GDM1 (cell line): ENCODE measurements around the gene ASCL5.

ENCODE experiments used
- DNase-seq: peaks from one replicate; lab custom pipeline; 2025; lab: John Stamatoyannopoulos, UW

ASCL5 gene

DNA sequence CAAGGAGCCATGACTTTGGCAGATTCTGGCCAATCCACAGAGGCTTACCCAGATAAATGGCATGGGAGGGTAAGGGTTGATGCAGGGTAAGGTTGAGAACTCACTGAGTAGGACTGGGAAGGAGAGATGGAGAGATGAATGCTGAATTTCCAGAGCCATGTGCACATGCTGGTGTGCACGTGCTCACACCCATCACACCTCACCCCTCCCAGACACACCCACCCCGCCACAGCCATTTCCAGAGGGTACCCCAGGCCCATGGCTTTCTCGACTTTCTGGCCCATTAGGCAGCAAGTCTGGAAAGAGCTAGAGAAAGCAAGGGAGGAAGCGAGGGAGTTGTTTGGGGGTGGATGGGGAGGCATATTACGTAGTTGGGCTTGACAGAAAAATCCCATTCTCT lies 16.4 kb downstream of the ASCL5 start:
- no peak for DNase-seq

DNA sequence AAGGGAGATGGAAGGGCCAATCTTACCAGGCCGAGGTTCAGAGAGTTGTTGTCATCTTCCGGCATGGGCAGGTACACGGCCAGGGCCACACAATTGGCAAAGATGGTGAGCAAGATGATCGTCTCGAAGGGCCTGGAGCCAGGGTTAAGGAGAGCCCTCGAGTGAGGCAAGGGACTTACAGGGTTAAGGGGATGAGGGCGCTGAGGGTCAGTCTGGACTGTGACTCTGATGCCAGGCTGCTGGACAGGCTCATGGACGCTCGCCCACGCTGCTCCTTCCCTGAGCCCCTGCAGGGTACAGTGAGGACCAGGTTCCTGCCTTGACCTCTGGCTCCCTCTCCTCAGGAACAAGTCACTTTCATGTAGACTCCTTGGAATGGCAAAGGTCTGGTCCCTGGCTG lies 16.8 kb downstream of the ASCL5 start:
- no peak for DNase-seq

DNA sequence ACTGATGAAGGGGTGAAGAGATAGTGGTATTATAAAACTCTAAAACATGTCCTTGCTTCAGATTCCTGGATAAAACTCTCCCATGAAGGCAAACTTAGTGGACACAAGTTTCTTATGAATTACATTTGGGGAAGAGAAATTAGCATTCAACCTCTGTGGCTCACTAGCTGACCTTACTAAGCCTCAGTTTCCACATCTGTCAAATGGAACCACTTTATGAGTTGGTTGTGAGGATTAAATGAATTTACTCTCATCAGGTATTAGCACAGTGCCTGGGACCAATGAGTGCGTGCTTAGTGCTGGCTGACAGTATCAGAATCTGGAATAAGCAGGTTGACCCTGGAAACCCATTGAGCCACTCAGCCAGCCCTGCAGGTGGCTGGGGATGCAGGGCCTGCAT lies 17.3 kb downstream of the ASCL5 start:
- no peak for DNase-seq

DNA sequence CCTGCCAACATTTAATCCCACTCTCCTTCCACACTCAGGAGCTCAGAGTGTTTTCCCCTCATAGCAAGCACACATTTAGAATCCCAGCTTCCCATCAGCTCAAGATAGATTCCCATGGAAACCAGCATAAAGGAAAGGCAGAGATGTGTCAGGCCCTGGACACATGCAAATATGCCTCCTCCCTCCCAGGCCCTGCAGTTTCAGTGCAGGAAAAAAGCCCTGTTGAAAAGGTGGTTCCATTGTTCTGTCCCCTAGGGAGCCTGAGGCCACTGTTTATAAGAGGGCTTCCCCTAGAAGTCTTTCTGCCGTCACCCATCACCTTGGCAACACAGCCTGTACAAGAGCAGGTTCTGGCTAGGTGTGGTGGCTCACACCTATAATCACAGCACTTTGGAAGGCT lies 18.4 kb downstream of the ASCL5 start:
- no peak for DNase-seq

DNA sequence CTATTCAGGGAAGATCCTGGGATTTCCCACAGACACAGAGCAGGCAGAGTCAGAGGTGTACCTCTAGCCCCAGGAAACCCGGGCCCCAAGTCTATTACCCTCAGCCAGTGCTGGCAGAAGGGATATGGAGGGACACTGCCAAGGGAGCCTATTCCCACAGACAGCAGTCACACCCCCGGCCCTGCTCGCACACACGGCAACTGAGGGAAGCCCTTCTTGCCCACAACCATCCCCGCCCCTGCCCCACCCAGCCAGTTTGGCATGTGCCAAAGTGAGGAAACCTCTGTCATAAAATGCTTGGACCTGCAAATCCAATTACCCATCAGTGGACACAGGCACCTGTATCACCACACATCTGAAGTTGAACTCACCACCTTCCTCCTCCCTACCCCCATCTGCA lies 21.3 kb downstream of the ASCL5 start:
- no peak for DNase-seq

DNA sequence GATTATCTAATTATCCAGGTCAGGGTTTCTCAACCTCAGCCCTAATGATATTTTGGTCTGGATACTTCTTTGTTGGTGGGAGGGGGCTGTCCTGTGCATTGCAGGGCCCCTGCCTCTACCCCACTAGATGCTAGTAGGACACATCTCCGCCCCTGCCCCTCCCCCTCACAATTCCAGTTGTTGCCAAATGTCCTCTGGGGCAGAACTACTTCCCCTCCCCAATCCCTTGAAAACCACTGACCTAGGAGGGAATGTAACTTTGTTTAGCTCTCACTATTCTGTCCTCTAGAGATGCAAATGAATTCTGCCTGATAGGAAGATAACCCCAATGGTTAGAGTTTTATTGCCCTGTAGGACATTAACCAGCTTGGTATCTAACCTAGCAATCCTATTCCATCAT lies 22.8 kb downstream of the ASCL5 start:
- DNase-seq, result no peak

DNA sequence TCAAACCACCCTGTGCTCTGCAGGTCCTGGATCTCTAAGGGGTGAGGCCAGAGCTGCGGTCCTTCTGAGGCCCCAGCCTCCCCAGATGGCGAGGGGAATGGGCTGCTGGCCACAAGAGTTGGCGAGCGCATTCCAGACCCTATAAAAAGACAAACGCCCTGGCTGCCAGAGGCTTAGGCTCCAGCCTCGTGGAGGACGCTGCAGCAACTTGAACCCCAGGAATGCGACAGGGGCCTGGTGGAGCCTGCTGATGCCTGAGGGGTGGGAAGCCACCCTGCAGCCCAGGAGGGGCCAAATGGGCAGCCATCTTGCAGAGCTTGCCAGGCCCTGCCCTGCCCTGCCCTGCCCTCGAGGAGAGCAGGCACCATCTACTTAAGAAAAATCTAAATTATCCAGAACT lies 23.3 kb downstream of the ASCL5 start:
- no peak for DNase-seq

DNA sequence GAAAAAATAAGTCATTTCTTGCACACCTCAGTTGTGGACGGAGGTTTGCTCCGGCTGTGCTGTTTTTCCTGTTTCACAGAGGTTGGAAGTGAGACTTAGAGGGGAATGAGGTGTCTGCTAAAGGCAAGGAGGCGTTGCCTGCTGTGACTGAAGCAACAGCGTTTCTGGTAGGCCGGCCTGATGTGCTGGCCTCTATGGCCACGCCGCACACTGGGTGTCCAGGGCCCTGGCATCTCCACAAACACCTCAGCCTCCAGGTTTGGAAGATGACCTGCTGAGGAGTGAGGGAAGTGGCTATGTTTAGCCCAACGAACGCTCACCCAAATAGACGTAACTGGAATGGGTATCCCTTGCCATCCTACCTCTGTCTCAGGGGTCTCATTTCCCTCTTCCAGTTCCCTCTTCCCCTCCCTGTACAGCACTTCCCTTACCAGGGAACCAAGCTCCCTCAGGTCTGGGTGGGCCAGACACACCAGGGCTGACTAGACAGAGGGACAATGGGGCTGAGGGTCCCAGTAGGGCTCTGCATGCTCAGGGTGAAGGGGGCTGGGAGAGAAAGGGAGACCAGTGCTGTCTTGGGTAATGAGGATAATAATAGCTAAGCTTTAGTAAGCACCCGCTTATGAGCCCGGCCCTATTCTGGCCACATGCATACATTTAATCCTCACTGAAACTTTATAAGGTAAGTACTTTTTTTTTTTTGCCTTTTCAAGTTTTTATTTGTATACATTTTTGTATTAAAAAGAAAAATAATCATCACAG lies 26.6 kb downstream of the ASCL5 start:
- no peak for DNase-seq

DNA sequence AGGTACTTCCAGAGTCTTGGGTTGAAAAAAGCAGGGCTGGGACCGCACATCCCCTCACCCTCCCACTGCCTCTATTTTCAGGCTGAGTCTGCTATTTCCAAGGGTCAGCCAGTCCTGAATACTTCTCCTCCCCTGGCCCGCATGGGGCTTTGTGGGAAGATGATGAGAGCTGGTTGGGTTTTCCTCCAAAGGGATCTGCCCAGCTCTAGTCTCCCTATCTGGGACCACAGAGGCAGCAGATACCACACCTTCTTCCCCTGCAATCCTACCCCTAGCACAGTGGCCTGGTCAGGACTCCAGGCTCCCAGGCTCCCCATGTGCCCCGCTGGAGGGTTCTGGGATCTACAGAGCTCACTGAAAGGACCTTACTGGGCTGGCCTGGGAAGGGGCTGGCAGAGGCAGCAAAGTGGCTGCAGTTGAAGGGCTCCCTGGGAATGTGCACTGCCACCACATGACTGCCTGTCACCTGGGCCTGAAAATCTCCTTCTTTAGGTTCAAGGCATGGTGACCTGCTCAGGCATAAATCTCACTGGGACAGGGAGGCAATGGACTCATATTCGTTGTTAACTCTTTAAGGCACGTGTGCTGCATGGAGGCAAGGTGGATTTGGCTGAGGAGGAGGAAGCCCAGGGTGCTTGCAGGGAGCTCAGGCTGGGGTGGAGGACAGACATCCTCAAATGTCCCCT lies 27.8 kb downstream of the ASCL5 start:
- no peak for DNase-seq

DNA sequence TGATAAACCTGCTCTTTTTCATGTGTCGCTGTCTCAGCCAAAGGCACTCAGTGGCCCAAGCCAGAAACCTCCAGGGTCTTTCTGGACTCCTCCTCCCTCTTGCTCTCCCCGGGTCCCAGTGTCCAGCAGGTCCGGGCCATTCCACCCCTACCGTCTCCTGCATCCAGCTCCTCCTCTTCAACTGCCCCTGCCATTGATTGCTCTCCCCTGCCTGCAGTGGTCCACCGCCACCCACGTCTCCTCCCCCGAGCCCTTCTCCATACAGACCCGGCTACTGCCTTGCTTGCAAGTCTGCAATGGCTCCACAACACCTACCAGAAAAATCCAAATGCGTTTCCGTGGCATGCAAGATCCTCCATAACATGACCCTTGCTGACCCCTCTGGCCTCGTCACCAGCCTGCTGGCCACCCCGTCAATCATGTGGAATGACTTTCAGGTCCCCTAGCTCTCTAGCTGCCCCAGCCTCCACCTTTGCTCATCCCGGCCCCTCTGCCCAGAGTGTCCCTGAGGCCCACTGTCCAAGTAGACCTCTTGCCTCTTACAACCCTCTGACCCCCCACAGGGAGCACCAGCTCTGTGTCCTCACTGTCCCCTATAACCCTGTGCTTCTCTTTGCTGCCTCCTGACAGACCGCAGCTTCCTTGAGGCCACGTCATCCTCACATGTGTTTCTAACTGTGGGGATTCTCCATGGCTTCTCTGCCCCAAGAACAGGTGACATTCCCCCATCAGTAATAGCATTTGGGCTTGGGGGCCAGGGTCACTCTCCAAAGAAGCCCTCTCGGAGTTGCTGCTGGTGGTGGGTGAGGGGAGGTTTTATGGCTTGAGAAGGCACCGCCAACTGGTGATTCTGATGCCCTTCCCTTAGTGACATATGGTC lies 29.8 kb downstream of the ASCL5 start:
- no peak for DNase-seq

DNA sequence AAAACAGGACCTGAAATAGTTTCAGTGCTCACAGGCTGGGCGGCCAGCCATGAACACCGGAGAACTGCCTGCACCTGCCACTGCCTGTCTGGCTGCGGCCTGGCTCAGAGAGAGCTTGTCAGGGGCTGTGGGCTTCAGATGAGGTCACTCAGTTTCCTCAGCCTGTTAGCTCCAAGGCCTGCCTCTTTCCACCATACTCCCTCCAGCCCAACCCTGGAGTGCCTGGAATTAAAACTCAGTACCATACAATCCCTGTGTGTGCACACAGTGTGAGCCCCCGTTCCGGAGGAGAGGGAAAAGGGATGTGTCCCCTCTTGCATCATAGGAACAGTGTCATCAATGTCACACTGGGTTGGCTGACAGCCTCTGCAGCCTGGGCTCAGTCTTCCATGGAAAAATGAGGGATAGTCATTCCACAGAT lies 30.9 kb downstream of the ASCL5 start:
- DNase-seq, result no peak

DNA sequence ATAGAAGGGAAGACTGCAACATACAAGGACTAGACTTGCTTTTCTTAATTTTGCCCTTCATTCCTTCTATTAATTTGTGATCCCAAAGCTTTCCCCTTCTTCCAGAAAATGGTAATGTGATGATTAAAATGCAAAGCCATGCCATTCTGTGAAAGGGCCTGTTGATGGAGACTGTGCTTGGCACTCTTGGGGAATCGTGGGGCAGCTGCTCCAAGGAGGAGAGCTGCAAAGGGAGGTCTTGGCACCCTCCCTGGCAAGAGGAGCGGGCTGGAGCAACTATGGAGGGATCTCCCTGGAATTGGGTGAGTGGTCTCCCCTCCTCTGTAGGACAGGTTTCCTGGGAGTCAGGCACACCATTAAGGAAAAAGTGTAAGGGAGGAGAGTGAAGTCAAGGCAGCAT lies 31.4 kb downstream of the ASCL5 start:
- DNase-seq, result no peak

DNA sequence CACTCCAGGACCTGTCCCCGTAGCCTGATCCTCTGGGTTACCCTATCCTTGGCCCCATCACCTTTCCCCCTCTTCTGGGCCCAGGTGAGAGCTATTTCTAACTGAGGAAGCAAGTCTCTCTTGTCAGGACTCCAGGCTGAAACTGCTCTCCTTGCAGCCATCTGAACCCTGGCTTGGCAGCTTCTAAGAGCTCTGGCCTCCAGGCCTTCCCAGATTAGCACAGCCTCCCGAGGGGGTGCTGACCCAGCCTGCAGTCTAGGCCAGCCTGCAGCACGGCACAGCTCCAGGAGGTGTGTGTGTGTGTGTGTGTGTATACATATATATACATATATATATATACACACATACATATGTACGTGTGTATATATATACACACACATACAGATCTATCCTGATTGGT lies 32.2 kb downstream of the ASCL5 start:
- DNase-seq, result no peak

DNA sequence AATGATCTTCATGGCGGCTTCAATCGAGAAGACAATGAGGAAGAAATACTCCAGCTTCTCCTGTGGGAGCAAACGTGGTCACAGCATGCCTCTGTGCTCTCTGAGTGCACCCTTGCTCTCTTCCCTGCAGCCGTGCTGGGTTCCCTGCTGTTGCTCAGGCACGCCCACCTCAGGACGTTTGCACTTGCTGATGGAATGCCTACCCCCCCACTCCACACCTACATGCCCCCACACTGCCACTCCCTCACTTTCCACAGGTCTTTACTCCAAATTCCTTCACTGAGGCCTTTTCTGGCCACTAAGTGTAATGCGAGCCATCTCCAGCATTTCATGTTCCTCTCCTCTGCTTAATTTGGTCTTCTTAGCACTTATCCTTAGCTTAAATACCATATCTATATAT lies 33.0 kb downstream of the ASCL5 start:
- DNase-seq, result no peak

DNA sequence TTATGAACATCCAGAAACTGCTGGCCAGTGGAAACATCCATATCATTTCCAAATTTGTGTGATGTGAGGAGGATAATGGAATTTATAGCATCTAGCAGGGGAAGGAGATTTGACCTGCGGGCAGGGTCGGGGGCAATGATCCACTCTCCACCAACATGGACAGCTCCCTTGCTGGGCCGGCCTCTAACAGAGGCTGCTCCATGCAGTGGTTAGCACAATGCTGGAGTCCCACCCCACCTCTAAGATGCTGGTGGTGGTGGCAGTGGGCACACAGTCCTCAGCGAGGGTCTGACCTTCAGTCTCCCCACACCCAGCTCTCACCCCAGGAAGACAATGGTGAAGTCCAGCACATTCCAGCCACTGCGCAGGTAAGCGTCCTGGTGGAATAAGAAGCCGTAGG lies 33.4 kb downstream of the ASCL5 start:
- no peak for DNase-seq

DNA sequence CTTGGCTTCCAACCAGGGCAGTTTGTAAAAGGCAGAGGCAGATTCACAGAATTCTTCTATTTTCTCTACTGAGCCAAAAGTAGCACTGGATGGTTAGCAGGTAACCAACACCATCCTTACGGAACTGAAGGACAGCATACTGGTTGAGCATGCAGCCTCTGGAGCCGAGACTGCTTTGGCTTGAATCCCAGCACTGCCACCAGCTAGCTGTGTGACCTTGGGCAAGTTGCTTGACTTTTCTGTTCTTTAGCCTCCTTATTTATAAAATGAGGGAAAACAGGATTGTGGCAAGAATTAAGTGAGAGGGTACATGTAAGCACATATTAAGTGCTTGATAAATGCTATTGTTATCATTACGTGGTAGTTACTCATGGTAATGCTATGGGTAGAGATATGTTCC lies 34.2 kb downstream of the ASCL5 start:
- DNase-seq, result no peak

DNA sequence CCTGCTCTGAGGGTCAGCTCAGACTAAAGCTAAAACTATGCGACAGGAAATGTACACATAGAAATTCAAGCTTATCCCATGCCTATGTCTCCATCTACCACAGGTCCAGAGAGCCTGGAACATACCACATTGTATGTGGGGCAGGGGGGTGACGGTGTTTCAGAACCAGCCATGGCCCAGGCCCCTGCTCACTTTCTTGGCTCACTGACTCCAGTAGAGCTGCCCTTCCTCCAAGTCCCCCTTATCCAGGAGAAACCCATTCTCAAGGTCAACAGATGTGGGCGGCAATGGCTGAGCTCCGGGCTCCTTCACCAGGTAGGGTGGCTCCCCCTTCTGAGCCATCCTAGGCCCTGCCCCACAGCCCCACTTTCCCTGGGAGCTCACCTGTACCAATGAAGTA lies 35.7 kb downstream of the ASCL5 start:
- DNase-seq, result no peak

DNA sequence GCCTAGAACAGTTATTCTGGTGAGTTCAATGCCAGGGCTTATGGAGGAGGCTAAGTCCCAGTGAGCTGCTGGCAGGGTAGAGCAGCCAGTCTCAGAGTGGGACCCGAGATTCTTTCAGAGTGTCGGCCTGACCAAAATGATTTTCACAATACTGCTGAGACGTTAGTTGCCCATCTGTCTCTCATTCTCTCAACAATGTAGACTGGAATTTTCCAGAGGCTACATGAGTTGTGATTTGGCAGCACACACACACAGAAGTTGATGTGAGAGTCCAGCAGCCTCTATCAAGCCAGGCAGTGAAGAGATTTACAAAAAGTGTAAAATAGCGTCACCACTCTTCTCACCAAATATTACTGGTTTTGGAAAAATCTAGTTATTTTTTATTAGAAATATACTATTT lies 36.4 kb downstream of the ASCL5 start:
- DNase-seq, result no peak

DNA sequence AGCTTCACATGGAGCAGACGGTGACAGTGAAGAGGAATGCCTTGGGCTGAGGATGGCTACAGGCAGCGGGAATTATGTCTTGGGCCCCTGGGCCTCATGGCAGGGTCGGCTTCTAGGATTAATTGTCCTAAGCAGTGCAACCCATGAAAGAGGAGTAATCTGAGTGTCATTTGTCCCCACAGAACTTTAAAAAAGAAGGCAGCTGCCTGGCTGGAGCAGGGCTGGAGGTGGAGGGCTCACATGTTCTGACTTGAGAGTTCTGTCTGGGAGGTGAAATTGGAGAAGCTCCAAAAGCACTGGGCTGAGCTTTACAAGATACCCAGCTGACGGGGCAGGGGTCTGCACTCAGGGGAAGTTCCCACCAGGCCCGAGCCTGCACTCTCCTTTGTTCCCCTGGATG lies 37.4 kb downstream of the ASCL5 start:
- DNase-seq, result no peak

DNA sequence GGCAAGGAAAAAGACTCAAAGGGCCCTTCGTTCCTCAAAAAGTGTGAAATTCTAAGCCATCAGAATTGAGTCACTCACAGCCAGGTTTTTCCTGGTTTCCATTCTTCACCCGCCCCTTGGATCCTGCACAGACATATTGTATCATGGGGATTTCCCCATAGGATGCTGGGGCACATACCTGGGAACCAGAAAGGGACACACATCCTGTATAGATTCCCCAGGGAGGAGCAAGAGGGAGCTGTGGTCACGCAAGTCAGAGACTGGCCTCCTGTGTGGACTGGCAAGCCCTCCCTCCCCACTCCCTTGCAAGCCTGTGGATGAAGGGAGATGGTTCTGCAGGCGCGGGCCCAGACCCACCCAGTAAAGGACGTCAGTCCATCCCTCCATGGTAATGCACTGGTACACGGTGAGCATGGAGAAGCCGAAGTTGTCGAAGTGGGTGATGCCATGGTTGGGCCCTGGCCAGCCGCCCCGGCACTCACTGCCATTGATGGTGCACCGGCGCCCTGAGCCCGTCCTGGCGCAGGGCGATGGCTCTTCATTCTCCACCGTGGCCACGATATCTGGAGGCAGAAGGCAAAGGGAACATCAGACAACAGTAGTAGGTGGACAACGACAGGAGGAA lies 38.0 kb downstream of the ASCL5 start:
- DNase-seq, result no peak

DNA sequence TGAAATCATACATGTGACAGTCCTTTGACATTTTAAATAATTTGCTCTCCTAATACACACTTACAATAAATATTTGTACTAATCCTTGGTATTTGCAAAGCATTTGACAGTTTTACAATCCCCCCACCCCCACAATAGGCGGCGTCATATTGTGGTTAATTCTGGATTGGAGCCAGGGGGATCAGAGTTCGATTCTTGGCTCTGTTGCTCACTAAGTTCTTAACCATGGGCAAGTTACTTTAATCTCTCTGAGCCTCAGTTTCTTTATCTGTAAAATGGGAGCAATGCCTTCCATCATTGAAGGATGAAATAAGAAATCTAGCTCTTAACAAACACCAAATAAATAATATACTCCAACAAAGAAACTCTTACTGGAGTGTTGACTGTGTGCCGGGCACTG lies 38.6 kb downstream of the ASCL5 start:
- DNase-seq, result no peak

DNA sequence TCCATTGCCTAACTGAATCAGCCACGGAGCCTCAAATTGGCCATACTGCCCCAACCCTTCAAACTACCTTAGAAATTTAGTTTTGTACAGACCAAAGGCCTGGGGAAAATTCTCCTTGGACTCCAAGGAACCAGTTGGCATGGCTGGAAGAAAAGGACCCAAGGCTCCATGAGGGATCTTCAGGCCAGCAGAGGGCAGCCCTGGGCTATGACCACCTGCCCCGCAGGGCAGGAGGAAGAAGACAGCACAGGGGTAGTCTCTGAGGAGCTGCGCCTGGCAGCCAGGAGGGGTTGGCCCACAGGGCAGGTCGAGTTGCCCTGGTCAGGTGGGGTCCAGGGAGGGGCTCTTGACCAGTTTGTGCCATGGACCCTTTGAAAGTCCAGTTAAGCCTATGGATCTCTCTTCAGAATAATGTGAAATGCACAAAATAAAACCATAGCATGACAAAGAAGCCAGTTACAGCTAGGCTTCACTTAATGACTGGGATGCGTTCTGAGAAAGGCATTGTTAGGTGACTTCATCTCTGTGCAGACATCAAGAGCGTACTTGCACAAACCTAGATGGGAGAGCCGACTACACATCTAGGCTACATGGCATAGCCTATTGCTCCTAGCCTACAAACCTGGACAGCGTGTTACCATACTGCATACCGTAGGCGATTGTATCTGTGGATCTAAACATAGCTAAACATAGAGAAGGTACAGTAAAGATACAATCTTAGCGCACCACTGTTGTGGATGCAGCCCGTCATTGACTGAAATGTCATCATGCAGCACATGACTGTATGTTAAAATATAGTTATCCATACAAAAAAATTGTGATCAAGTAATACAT lies 40.9 kb downstream of the ASCL5 start:
- no peak for DNase-seq
